WTC11 (cell line): Measurements from ENCODE around the gene HS3ST1. TPM values are rescaled to one million over a fixed set of nuclear protein-coding genes. Genes with fewer than 3 reads are reported as not detected.

Source experiments
- ATAC-seq: fragments of 200-7000 bp; cut with Tn5 transposase; 2 replicates; pipeline ENCODE4 v1.10.0; 2021; ENCODE audit warnings: mild to moderate bottlenecking, moderate library complexity
- CTCF ChIA-PET: fragments of 300-600 bp; sonication (Branson Sonifier 250); formaldehyde crosslinking; loops from one replicate; lab custom pipeline; 2021; ENCODE audit warnings: antibody characterized with exemption; lab: Charles Lee
- POLR2A ChIA-PET: fragments of 350-600 bp; sonication (Branson Sonifier 250); formaldehyde crosslinking; loops from one replicate; lab custom pipeline; 2021; ENCODE audit warnings: antibody characterized with exemption; lab: Charles Lee
- DNase-seq: peaks from one replicate; pipeline ENCODE4 v3.0.0; 2021; ENCODE audit warnings: low spot score
- H3K27ac Mint-ChIP-seq: 2 replicates; pipeline ENCODE4 v1.8.0; 2021; ENCODE audit warnings: mixed read lengths
- H3K27me3 Mint-ChIP-seq: 2 replicates; pipeline ENCODE4 v1.8.0; 2021; ENCODE audit warnings: low read depth, mild to moderate bottlenecking, moderate library complexity, mixed read lengths
- H3K36me3 Mint-ChIP-seq: 2 replicates; pipeline ENCODE4 v1.8.0; 2021; ENCODE audit warnings: mixed read lengths
- H3K4me1 Mint-ChIP-seq: 2 replicates; pipeline ENCODE4 v1.8.0; 2022; ENCODE audit warnings: mixed read lengths
- H3K4me3 Mint-ChIP-seq: 2 replicates; pipeline ENCODE4 v1.8.0; 2021; ENCODE audit warnings: mild to moderate bottlenecking, moderate library complexity, mixed read lengths
- H3K9me3 Mint-ChIP-seq: 2 replicates; pipeline ENCODE4 v1.8.0; 2021; ENCODE audit warnings: mixed read lengths
- CDX4 ChIP-seq: fragments of 250-450 bp; sonication (Bioruptor Pico); IDR thresholded peaks from 2 replicates; pipeline ENCODE4 v1.9.0; 2021; ENCODE audit warnings: moderate library complexity, mild to moderate bottlenecking, inconsistent platforms, borderline replicate concordance
- E2F1 ChIP-seq: sonication (generic); formaldehyde crosslinking; IDR thresholded peaks from 2 replicates; pipeline ENCODE4 v1.8.0; 2022; ENCODE audit warnings: mild to moderate bottlenecking, missing genetic modification reagents
- EMX1 ChIP-seq: fragments of 250-450 bp; sonication (Bioruptor Pico); IDR thresholded peaks from 2 replicates; pipeline ENCODE4 v1.8.0; 2021; ENCODE audit warnings: mild to moderate bottlenecking
- ETV6 ChIP-seq: sonication (generic); formaldehyde crosslinking; IDR thresholded peaks from 2 replicates; pipeline ENCODE4 v1.8.1; 2022; ENCODE audit warnings: mild to moderate bottlenecking, missing genetic modification reagents
- JAZF1 ChIP-seq: fragments of 250-450 bp; sonication (Bioruptor Pico); IDR thresholded peaks from 2 replicates; pipeline ENCODE4 v1.9.0; 2021; ENCODE audit warnings: moderate library complexity, mild to moderate bottlenecking, inconsistent platforms
- MXD4 ChIP-seq: fragments of 250-450 bp; sonication (Bioruptor Pico); IDR thresholded peaks from 2 replicates; pipeline ENCODE4 v1.8.0; 2021; ENCODE audit warnings: mild to moderate bottlenecking, moderate library complexity, borderline replicate concordance
- OVOL2 ChIP-seq: fragments of 250-450 bp; sonication (Bioruptor Pico); IDR thresholded peaks from 2 replicates; pipeline ENCODE4 v1.9.0; 2021; ENCODE audit warnings: mild to moderate bottlenecking, borderline replicate concordance
- SOX15 ChIP-seq: fragments of 250-450 bp; sonication (Bioruptor Pico); IDR thresholded peaks from 2 replicates; pipeline ENCODE4 v1.9.0; 2021; ENCODE audit warnings: mild to moderate bottlenecking
- SP1 ChIP-seq: sonication (generic); formaldehyde crosslinking; conservative IDR thresholded peaks from 2 replicates; pipeline ENCODE4 v1.8.1; 2022; ENCODE audit warnings: missing genetic modification reagents
- TEAD1 ChIP-seq: sonication (generic); formaldehyde crosslinking; IDR thresholded peaks from 2 replicates; pipeline ENCODE4 v1.8.0; 2022; ENCODE audit warnings: mild to moderate bottlenecking, missing genetic modification reagents
- USF2 ChIP-seq: sonication (generic); formaldehyde crosslinking; IDR thresholded peaks from 2 replicates; pipeline ENCODE4 v1.8.1; 2023; ENCODE audit warnings: mild to moderate bottlenecking, missing genetic modification reagents, moderate library complexity
- ZNF138 ChIP-seq: sonication (generic); formaldehyde crosslinking; conservative IDR thresholded peaks from 2 replicates; pipeline ENCODE4 v1.8.1; 2022; ENCODE audit warnings: mild to moderate bottlenecking, moderate library complexity, missing genetic modification reagents
- ZNF232 ChIP-seq: sonication (generic); formaldehyde crosslinking; IDR thresholded peaks from 2 replicates; pipeline ENCODE4 v1.8.0; 2022; ENCODE audit warnings: mild to moderate bottlenecking, missing genetic modification reagents
- ZNF281 ChIP-seq: sonication (generic); formaldehyde crosslinking; IDR thresholded peaks from 2 replicates; pipeline ENCODE4 v1.8.0; 2023; ENCODE audit warnings: mild to moderate bottlenecking, missing genetic modification reagents
- ZNF317 ChIP-seq: sonication (generic); formaldehyde crosslinking; IDR thresholded peaks from 2 replicates; pipeline ENCODE4 v1.8.1; 2023; ENCODE audit warnings: low read depth, mild to moderate bottlenecking, moderate library complexity, missing genetic modification reagents, borderline replicate concordance
- total RNA-seq: library from RNA; stranded (reverse); gene quantifications from 3 replicates; pipeline ENCODE4 v1.2.3, GENCODE V29; 2021
- TF ChIP-seq, protein P1 (sequence below): fragments of 250-450 bp; sonication (Bioruptor Pico); IDR thresholded peaks from 2 replicates; pipeline ENCODE4 v1.9.0; 2021; ENCODE audit warnings: mild to moderate bottlenecking
- TF ChIP-seq, protein P2 (sequence below): sonication (generic); formaldehyde crosslinking; conservative IDR thresholded peaks from 2 replicates; pipeline ENCODE4 v1.8.1; 2022; ENCODE audit warnings: mild to moderate bottlenecking, missing genetic modification reagents
- TF ChIP-seq, protein P3 (sequence below): sonication (generic); formaldehyde crosslinking; conservative IDR thresholded peaks from 2 replicates; pipeline ENCODE4 v1.8.1; 2023; ENCODE audit warnings: mild to moderate bottlenecking, low read depth, missing genetic modification reagents, moderate library complexity
- TF ChIP-seq, protein P4 (sequence below): fragments of 250-450 bp; sonication (Bioruptor Pico); conservative IDR thresholded peaks from 2 replicates; pipeline ENCODE4 v1.9.0; 2021; ENCODE audit warnings: mild to moderate bottlenecking

The HS3ST1 gene
- total RNA-seq, 1 experiment from 2014 or later = 0.52 TPM

DNA sequence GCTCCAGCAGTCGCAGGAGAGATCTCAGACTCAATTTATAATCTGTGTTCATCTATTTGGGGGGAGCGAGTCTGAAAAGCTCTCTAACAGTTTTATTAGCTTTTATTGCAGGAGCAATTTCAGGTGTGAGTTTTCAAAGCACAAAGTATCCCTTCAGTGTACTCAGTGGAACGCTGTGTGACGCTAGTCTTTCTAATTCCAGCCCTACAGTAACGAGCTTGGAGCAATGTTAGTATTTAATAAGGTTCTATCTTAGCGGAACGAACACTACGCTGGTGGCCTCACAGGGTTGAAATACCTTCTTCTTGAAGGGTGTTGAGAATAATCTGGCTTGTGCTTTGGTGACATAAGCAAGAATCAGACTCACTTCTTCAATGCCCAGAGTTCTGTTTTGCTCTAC is 8.4 kb downstream of the HS3ST1 start:
- ATAC-seq = no peak
- peaks cover 69% of the 10 kb centered on the region for H3K9me3 Mint-ChIP-seq
- H3K27ac Mint-ChIP-seq = no peak overlapping the region
- ChIA-PET POLR2A (no interaction called here), CTCF (no interaction called here)
- no peak overlapping the region for H3K4me3 Mint-ChIP-seq
- TF ChIP-seq, protein P1, sequence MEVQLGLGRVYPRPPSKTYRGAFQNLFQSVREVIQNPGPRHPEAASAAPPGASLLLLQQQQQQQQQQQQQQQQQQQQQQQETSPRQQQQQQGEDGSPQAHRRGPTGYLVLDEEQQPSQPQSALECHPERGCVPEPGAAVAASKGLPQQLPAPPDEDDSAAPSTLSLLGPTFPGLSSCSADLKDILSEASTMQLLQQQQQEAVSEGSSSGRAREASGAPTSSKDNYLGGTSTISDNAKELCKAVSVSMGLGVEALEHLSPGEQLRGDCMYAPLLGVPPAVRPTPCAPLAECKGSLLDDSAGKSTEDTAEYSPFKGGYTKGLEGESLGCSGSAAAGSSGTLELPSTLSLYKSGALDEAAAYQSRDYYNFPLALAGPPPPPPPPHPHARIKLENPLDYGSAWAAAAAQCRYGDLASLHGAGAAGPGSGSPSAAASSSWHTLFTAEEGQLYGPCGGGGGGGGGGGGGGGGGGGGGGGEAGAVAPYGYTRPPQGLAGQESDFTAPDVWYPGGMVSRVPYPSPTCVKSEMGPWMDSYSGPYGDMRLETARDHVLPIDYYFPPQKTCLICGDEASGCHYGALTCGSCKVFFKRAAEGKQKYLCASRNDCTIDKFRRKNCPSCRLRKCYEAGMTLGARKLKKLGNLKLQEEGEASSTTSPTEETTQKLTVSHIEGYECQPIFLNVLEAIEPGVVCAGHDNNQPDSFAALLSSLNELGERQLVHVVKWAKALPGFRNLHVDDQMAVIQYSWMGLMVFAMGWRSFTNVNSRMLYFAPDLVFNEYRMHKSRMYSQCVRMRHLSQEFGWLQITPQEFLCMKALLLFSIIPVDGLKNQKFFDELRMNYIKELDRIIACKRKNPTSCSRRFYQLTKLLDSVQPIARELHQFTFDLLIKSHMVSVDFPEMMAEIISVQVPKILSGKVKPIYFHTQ (CRISPR knock-in tag) = no peak
- TF ChIP-seq ZNF138 (no peak), ETV6 (CRISPR knock-in tag) (no peak), SOX15 (CRISPR knock-in tag) (no peak), TEAD1 (CRISPR knock-in tag) (no peak), CDX4 (CRISPR knock-in tag) (no peak), USF2 (CRISPR knock-in tag) (no peak), EMX1 (CRISPR knock-in tag) (no peak), OVOL2 (CRISPR knock-in tag) (no peak), JAZF1 (CRISPR knock-in tag) (no peak), ZNF317 (no peak), ZNF232 (CRISPR knock-in tag) (no peak)
- TF ChIP-seq, protein P2, sequence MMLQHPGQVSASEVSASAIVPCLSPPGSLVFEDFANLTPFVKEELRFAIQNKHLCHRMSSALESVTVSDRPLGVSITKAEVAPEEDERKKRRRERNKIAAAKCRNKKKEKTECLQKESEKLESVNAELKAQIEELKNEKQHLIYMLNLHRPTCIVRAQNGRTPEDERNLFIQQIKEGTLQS (CRISPR knock-in tag) = no peak
- TF ChIP-seq, protein P3, sequence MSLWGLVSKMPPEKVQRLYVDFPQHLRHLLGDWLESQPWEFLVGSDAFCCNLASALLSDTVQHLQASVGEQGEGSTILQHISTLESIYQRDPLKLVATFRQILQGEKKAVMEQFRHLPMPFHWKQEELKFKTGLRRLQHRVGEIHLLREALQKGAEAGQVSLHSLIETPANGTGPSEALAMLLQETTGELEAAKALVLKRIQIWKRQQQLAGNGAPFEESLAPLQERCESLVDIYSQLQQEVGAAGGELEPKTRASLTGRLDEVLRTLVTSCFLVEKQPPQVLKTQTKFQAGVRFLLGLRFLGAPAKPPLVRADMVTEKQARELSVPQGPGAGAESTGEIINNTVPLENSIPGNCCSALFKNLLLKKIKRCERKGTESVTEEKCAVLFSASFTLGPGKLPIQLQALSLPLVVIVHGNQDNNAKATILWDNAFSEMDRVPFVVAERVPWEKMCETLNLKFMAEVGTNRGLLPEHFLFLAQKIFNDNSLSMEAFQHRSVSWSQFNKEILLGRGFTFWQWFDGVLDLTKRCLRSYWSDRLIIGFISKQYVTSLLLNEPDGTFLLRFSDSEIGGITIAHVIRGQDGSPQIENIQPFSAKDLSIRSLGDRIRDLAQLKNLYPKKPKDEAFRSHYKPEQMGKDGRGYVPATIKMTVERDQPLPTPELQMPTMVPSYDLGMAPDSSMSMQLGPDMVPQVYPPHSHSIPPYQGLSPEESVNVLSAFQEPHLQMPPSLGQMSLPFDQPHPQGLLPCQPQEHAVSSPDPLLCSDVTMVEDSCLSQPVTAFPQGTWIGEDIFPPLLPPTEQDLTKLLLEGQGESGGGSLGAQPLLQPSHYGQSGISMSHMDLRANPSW = no peak
- TF ChIP-seq, protein P4, sequence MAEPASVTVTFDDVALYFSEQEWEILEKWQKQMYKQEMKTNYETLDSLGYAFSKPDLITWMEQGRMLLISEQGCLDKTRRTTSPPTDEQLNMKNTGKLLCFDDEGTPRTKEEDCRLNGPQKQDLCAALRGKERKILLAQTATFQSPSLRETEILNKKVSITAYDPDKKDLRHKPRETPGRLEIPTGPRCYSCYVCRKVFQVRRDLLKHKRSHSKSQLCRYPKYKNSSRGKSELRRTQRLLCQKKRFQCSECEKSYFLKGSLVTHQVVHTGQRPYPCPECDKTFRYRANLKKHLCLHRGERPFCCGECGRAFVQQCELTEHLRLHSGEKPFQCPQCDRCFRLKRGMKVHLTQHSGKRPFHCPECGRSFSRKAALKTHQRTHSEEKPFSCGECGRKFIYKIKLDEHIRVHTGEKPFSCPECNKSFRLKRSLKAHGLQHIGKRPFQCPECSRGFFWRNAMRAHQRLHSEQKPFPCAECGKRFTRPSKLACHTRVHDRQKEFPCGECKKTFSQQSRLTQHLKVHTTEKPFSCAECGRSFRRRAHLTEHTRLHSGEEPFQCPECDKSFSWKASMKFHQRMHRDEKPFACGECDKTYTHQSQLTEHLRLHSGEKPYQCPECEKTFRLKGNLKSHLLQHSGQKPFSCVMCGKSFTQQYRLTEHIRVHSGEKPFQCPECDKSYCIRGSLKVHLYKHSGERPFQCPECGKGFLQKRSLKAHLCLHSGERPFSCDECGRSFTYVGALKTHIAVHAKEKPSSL (CRISPR knock-in tag) = no peak
- H3K36me3 Mint-ChIP-seq = peaks cover 59% of the 10 kb centered on the region
- no peak for DNase-seq
- H3K27me3 Mint-ChIP-seq = peaks cover 4% of the 10 kb centered on the region
- H3K4me1 Mint-ChIP-seq = 0 out of 2 replicates have a peak, but pooled peaks cover 6% of the 10 kb centered on the region

DNA sequence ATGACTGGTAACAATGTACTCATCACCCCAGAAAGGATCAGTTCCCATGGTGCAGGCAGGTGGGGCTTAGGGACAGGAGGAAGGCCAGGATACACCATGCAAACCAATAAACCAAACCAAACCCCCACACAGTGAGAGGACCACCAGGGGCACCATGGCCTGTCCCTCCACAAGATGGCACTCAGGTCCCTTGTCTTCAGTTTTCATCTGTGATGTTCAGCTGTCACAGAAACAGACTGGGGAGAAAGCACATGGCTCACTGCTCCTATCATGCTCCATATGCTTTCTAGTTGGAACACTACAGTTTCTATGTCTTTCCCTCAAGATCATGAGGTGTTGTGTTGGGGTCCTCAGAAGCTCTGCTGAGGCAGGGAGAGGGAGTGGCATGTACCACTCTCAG is 10.1 kb downstream of the HS3ST1 start:
- no peak; the same call in 1 of the 2 replicates for ATAC-seq
- TF ChIP-seq ZNF317 = no peak
- TF ChIP-seq ZNF281 (CRISPR knock-in tag) = no peak
- no peak for TF ChIP-seq MXD4 (CRISPR knock-in tag)
- TF ChIP-seq CDX4 (CRISPR knock-in tag) = no peak
- no peak for TF ChIP-seq E2F1
- TF ChIP-seq SP1 (CRISPR knock-in tag) = no peak

More for the DNA sequence above, 10.1 kb downstream of the HS3ST1 start:
- peaks cover under 1% of the 10 kb centered on the region for H3K27me3 Mint-ChIP-seq
- CTCF ChIA-PET = no interaction called here
- no peak overlapping the region for H3K27ac Mint-ChIP-seq
- no peak overlapping the region for H3K4me3 Mint-ChIP-seq
- POLR2A ChIA-PET = no interaction called here
- H3K9me3 Mint-ChIP-seq = peaks cover 78% of the 10 kb centered on the region
- H3K4me1 Mint-ChIP-seq = 0 out of 2 replicates have a peak, but pooled peaks cover 6% of the 10 kb centered on the region
- H3K36me3 Mint-ChIP-seq = peaks cover 61% of the 10 kb centered on the region
- no peak for DNase-seq
